HEK293 (cell line): Measurements from ENCODE around the gene FA2H.

Experiments
- CTCF ChIA-PET: fragments of 350-600 bp; formaldehyde crosslinking; extraction: SDS; loops from one replicate; lab custom pipeline; 2021; ENCODE audit warnings: antibody characterized with exemption; lab: Yijun Ruan, JAX
- POLR2A ChIA-PET: fragments of 300-600 bp; formaldehyde crosslinking; extraction: SDS; loops from one replicate; lab custom pipeline; 2020; ENCODE audit warnings: antibody characterized with exemption, inconsistent platforms; lab: Yijun Ruan, JAX
- H3K27ac ChIP-seq: fragments of 200-500 bp; sonication (Bioruptor generic); 2 replicates; pipeline ENCODE4 v1.5.1; 2014; ENCODE audit warnings: low read depth, low read length, control low read depth, inconsistent platforms; ENCODE audit errors: extremely low read depth
- H3K36me3 ChIP-seq, 2 experiments: fragments of 200-500 bp in 1 of 2; sonication (Bioruptor generic) in 1 of 2; 1 replicate in 1 of 2; 2 replicates in 1 of 2; pipeline ENCODE4 v1.5.1; 2014 to 2017; ENCODE audit warnings: inconsistent platforms in 2 of 2, low read length in 2 of 2; ENCODE audit not compliant: control insufficient read depth in 2 of 2, insufficient read depth in 1 of 2
- H3K4me1 ChIP-seq: fragments of 200-500 bp; sonication (Bioruptor generic); 2 replicates; pipeline ENCODE4 v1.5.1; 2014; ENCODE audit warnings: mild to moderate bottlenecking, low read length, inconsistent platforms; ENCODE audit not compliant: control insufficient read depth, insufficient read depth
- H3K4me3 ChIP-seq: 2 replicates; pipeline ENCODE4 v1.5.1; 2011; ENCODE audit warnings: low read depth, mild to moderate bottlenecking, control low read depth, low read length, moderate library complexity
- H3K9me3 ChIP-seq: fragments of 200-500 bp; sonication (Bioruptor generic); 2 replicates; pipeline ENCODE4 v1.5.1; 2014; ENCODE audit warnings: low read depth, low read length, inconsistent platforms; ENCODE audit not compliant: control insufficient read depth, insufficient read depth
- BCL11A ChIP-seq: fragments of 450-650 bp; formaldehyde crosslinking; IDR thresholded peaks from 2 replicates; pipeline ENCODE4 v1.5.1; 2016; ENCODE audit warnings: low read depth, missing biosample characterization, missing genetic modification characterization
- EGR2 ChIP-seq: fragments of 450-650 bp; formaldehyde crosslinking; IDR thresholded peaks from 2 replicates; pipeline ENCODE4 v1.5.1; 2016; ENCODE audit warnings: low read depth, missing biosample characterization, missing genetic modification characterization
- HIC1 ChIP-seq: fragments of 450-650 bp; formaldehyde crosslinking; IDR thresholded peaks from 2 replicates; pipeline ENCODE4 v1.5.1; 2016; ENCODE audit warnings: missing biosample characterization, missing genetic modification characterization
- PBX3 ChIP-seq: sonication (generic); formaldehyde crosslinking; IDR thresholded peaks from 2 replicates; pipeline ENCODE4 v1.8.1; 2022; ENCODE audit warnings: mild to moderate bottlenecking, moderate library complexity, missing genetic modification reagents
- REST ChIP-seq: fragments of 450-650 bp; formaldehyde crosslinking; IDR thresholded peaks from 2 replicates; pipeline ENCODE4 v1.5.1; 2016; ENCODE audit warnings: missing biosample characterization, missing genetic modification characterization
- SP3 ChIP-seq: fragments of 450-650 bp; formaldehyde crosslinking; IDR thresholded peaks from 2 replicates; pipeline ENCODE4 v1.5.1; 2016; ENCODE audit warnings: missing biosample characterization, missing genetic modification characterization
- ZBTB17 ChIP-seq: fragments of 450-650 bp; formaldehyde crosslinking; IDR thresholded peaks from 2 replicates; pipeline ENCODE4 v1.5.1; 2016; ENCODE audit warnings: missing biosample characterization, missing genetic modification characterization
- ZFP3 ChIP-seq: fragments of 450-650 bp; formaldehyde crosslinking; IDR thresholded peaks from 2 replicates; pipeline ENCODE4 v1.5.1; 2016; ENCODE audit warnings: low read depth, missing biosample characterization, missing genetic modification characterization
- ZIC2 ChIP-seq: fragments of 450-650 bp; formaldehyde crosslinking; IDR thresholded peaks from 2 replicates; pipeline ENCODE4 v1.5.1; 2016; ENCODE audit warnings: missing biosample characterization, missing genetic modification characterization
- ZNF114 ChIP-seq: fragments of 450-650 bp; formaldehyde crosslinking; IDR thresholded peaks from 2 replicates; pipeline ENCODE4 v1.5.0; 2017; ENCODE audit warnings: missing biosample characterization, missing genetic modification characterization
- ZNF155 ChIP-seq: fragments of 450-650 bp; formaldehyde crosslinking; IDR thresholded peaks from 2 replicates; pipeline ENCODE4 v1.5.1; 2016; ENCODE audit warnings: missing biosample characterization, missing genetic modification characterization
- ZNF19 ChIP-seq: fragments of 450-650 bp; formaldehyde crosslinking; IDR thresholded peaks from 2 replicates; pipeline ENCODE4; 2016; ENCODE audit warnings: missing biosample characterization, missing genetic modification characterization, low read depth
- ZNF280D ChIP-seq: fragments of 450-650 bp; formaldehyde crosslinking; IDR thresholded peaks from 2 replicates; pipeline ENCODE4 v1.5.1; 2016; ENCODE audit warnings: missing biosample characterization, missing genetic modification characterization
- ZNF416 ChIP-seq: fragments of 450-650 bp; formaldehyde crosslinking; IDR thresholded peaks from 2 replicates; pipeline ENCODE4 v1.5.1; 2016; ENCODE audit warnings: missing biosample characterization, missing genetic modification characterization
- ZNF473 ChIP-seq: fragments of 450-650 bp; formaldehyde crosslinking; IDR thresholded peaks from 2 replicates; pipeline ENCODE4 v1.5.1; 2017; ENCODE audit warnings: missing biosample characterization, missing genetic modification characterization
- ZNF510 ChIP-seq: fragments of 450-650 bp; formaldehyde crosslinking; IDR thresholded peaks from 2 replicates; pipeline ENCODE4 v1.5.1; 2018; ENCODE audit warnings: mild to moderate bottlenecking, missing genetic modification characterization, missing biosample characterization; ENCODE audit not compliant: insufficient replicate concordance
- ZNF514 ChIP-seq: fragments of 450-650 bp; formaldehyde crosslinking; IDR thresholded peaks from 2 replicates; pipeline ENCODE4 v1.5.1; 2016; ENCODE audit warnings: missing biosample characterization, missing genetic modification characterization
- ZNF521 ChIP-seq: fragments of 450-650 bp; formaldehyde crosslinking; IDR thresholded peaks from 2 replicates; pipeline ENCODE4 v1.5.1; 2017; ENCODE audit warnings: missing biosample characterization, mild to moderate bottlenecking, missing genetic modification characterization
- ZNF555 ChIP-seq: fragments of 450-650 bp; formaldehyde crosslinking; conservative IDR thresholded peaks from 2 replicates; pipeline ENCODE4 v1.5.1; 2017; ENCODE audit warnings: missing biosample characterization, mild to moderate bottlenecking, missing genetic modification characterization, inconsistent platforms
- ZNF624 ChIP-seq: fragments of 450-650 bp; formaldehyde crosslinking; IDR thresholded peaks from 2 replicates; pipeline ENCODE4 v1.5.1; 2017; ENCODE audit warnings: missing biosample characterization, missing genetic modification characterization
- ZNF670 ChIP-seq: fragments of 450-650 bp; formaldehyde crosslinking; IDR thresholded peaks from 2 replicates; pipeline ENCODE4 v1.5.1; 2016; ENCODE audit warnings: missing biosample characterization, missing genetic modification characterization, low read depth
- ZNF692 ChIP-seq: fragments of 450-650 bp; formaldehyde crosslinking; IDR thresholded peaks from 2 replicates; pipeline ENCODE4 v1.5.1; 2016; ENCODE audit warnings: missing biosample characterization, missing genetic modification characterization

Gene FA2H

GRCh38 chr16:74736531-74737157, 38.0 kb downstream of the FA2H start:
- Histone ChIP-seq H3K4me3 (no peak overlapping the region), H3K36me3 (no peaks in the 10 kb centered on the region), H3K4me1 (no peaks in the 10 kb centered on the region), H3K9me3 (no peaks in the 10 kb centered on the region), H3K27ac (no peak overlapping the region)
- ChIA-PET POLR2A (no interaction called here), CTCF (interaction anchor here (1.0 kb wide), 2 partner anchors 10 to 26 kb away, joined by 4 read pairs; no protein-coding TSS in a partner anchor)
- TF ChIP-seq ZNF555 (tag by site-specific recombination), result no peak
- TF ChIP-seq ZNF521 (tag by site-specific recombination), result no peak
- TF ChIP-seq EGR2 (tag by site-specific recombination), result no peak
- TF ChIP-seq ZFP3 (tag by site-specific recombination), result no peak
- TF ChIP-seq SP3 (tag by site-specific recombination), result no peak
- no peak for TF ChIP-seq BCL11A
- TF ChIP-seq ZBTB17, result no peak

- H3K4me3 ChIP-seq, result no peak overlapping the region
- H3K4me1 ChIP-seq, result no peaks in the 10 kb centered on the region
- CTCF ChIA-PET, result interaction anchor here (1.0 kb wide), 1 partner anchor 25 kb away, joined by 4 read pairs; no protein-coding TSS in a partner anchor
- no peak overlapping the region for H3K27ac ChIP-seq
- no peak for TF ChIP-seq ZNF280D (tag by site-specific recombination)
- TF ChIP-seq ZNF514 (tag by site-specific recombination), result no peak
- no peak for TF ChIP-seq ZNF473 (tag by site-specific recombination)
- TF ChIP-seq ZNF670 (tag by site-specific recombination), result no peak
- no peak for TF ChIP-seq PBX3 (CRISPR knock-in tag)
- TF ChIP-seq ZNF416 (tag by site-specific recombination), result no peak
- no peak for TF ChIP-seq ZBTB17
- no peak for TF ChIP-seq HIC1
- TF ChIP-seq ZNF510, result no peak
- no peak for TF ChIP-seq ZNF624 (tag by site-specific recombination)
- TF ChIP-seq ZIC2 (tag by site-specific recombination), result no peak
- no peak for TF ChIP-seq ZNF692 (tag by site-specific recombination)
- TF ChIP-seq ZNF19 (tag by site-specific recombination), result no peak
- TF ChIP-seq REST (tag by site-specific recombination), result no peak
- TF ChIP-seq ZNF114 (tag by site-specific recombination), result no peak
- TF ChIP-seq ZNF155 (tag by site-specific recombination), result no peak
- H3K36me3 ChIP-seq, result no peaks in the 10 kb centered on the region
- POLR2A ChIA-PET, result no interaction called here
- no peaks in the 10 kb centered on the region for H3K9me3 ChIP-seq
Measured at GRCh38 chr16:74735554-74735953, 39.1 kb downstream of the FA2H start.
